Measurements from ENCODE around the gene ADGRV1. TPM values are rescaled to one million over a fixed set of nuclear protein-coding genes. Genes with fewer than 3 reads are reported as not detected.
A peak's percentile ranks its signal among the peaks of the same experiment; 100 is the strongest.

Gene ADGRV1
- total and polyA plus RNA-seq, 9 of the 15 experiments (the other 6 are each of a cell fraction or from before 2014, with no cell fraction given), result 21.7 to 156 (median 58.2) TPM

GRCh38 chr5:90615355-90615754, 56.8 kb downstream of the ADGRV1 start (continued):
- TF ChIP-seq CEBPG (CRISPR knock-in tag; IDR thresholded peaks at IDR 0.05), result no peak
- peak in 1 of 2 experiments; percentile 43; a peak in 1 of 4 replicates for TF ChIP-seq CEBPG (tag; conservative IDR thresholded peaks at IDR 0.05 in 1 of 2, IDR thresholded peaks at IDR 0.05 in 1 of 2)
- TF ChIP-seq DEAF1 (CRISPR knock-in tag; IDR thresholded peaks at IDR 0.05), result no peak
- TF ChIP-seq ZNF197 (CRISPR knock-in tag; IDR thresholded peaks at IDR 0.05; ENCODE audit: low read depth), result no peak
- TF ChIP-seq SMARCB1 (IDR thresholded peaks at IDR 0.05; ENCODE audit: insufficient read length, low read depth), result no peak
- no peak for TF ChIP-seq MGA (IDR thresholded peaks at IDR 0.05)
- TF ChIP-seq YBX1 (IDR thresholded peaks at IDR 0.05), result no peak
- no peak for TF ChIP-seq TCF7 (IDR thresholded peaks at IDR 0.05; ENCODE audit: borderline replicate concordance)
- peak; percentile 58; the same call in 1 of the 2 replicates for TF ChIP-seq RAD51 (IDR thresholded peaks at IDR 0.05; ENCODE audit: borderline replicate concordance, low read depth)
- no peak for TF ChIP-seq NCOA2 (IDR thresholded peaks at IDR 0.05; ENCODE audit: partially characterized antibody in 2 of 2)
- TF ChIP-seq ATF7 (IDR thresholded peaks at IDR 0.05), result no peak
- no peak for TF ChIP-seq ZNF507 (tag; conservative IDR thresholded peaks at IDR 0.05)
- peak; percentile 94 for TF ChIP-seq TFE3 (CRISPR knock-in tag; IDR thresholded peaks at IDR 0.05)
- TF ChIP-seq SP2 (IDR thresholded peaks at IDR 0.05; ENCODE audit: extremely low read depth, low read depth, low read length, poor library complexity, severe bottlenecking), result no peak

Data from K562 (cell line).